ENCODE measurements around the gene ZNF593. TPM values are rescaled to one million over a fixed set of nuclear protein-coding genes. Genes with fewer than 3 reads are reported as not detected.

The ZNF593 gene
- total RNA-seq, 2 donors from 2014 or later = 14.4 to 20.5 TPM

DNA sequence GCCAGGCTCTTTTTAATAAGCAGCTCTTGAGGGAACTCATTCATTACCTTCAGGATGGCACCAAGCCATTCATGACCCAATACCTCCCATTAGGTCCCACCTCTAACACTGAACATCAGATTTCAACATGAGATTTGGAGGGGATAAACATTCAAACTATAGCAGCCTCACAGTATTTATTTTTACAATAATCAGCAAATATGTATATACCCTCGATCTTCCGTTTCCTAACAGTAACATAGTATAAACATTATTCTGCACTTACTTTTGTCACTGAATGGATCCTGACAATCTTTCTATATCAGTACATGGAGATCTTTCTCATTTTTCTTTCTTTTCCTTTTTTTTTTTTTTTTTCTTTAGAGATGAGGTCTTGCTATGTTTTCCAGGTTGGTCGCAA, 26.1 kb downstream of the ZNF593 start:
- no peak for DNase-seq (ENCODE audit: low spot score)
- Histone ChIP-seq H3K4me3 (no peak overlapping the region), H3K27me3 (replicated peaks; ENCODE audit: insufficient read depth) (no peaks in the 10 kb centered on the region), H3K27ac (no peak overlapping the region), H3K4me1 (ENCODE audit: control insufficient read depth in 1 of 2, low read depth in 2 of 2) (no peaks in the 10 kb centered on the region), H3K9me3 (no peaks in the 10 kb centered on the region), H3K36me3 (no peaks in the 10 kb centered on the region)
- TF ChIP-seq, protein P1, sequence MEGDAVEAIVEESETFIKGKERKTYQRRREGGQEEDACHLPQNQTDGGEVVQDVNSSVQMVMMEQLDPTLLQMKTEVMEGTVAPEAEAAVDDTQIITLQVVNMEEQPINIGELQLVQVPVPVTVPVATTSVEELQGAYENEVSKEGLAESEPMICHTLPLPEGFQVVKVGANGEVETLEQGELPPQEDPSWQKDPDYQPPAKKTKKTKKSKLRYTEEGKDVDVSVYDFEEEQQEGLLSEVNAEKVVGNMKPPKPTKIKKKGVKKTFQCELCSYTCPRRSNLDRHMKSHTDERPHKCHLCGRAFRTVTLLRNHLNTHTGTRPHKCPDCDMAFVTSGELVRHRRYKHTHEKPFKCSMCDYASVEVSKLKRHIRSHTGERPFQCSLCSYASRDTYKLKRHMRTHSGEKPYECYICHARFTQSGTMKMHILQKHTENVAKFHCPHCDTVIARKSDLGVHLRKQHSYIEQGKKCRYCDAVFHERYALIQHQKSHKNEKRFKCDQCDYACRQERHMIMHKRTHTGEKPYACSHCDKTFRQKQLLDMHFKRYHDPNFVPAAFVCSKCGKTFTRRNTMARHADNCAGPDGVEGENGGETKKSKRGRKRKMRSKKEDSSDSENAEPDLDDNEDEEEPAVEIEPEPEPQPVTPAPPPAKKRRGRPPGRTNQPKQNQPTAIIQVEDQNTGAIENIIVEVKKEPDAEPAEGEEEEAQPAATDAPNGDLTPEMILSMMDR (IDR thresholded peaks at IDR 0.05) = no peak
- no peak for ATAC-seq (ENCODE audit: insufficient number of reproducible peaks, low FRiP score, low read depth)

DNA sequence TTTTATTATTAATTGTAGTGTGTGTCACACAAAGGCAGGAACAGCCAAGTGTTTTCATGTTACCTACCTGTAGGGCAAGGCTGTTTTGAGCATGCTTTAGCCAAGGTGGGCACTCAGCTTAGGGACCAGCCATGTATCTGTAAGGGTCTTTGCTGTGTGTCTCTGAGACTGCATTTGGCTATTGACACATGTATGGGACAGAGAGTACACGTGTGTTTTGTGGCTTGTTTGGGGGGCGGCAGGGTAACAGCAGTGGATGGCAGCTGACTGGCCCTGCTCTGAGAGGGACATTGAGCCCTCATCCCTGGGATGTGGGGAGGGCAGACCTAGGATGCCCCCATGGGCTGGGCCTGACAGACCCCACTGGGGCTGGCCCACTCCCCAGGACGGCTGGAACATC, 27.6 kb downstream of the ZNF593 start:
- DNase-seq (ENCODE audit: low spot score) = no peak
- TF ChIP-seq, protein P1 (IDR thresholded peaks at IDR 0.05) = no peak
- Histone ChIP-seq H3K4me1 (ENCODE audit: control insufficient read depth in 1 of 2, low read depth in 2 of 2) (no peaks in the 10 kb centered on the region), H3K27me3 (replicated peaks; ENCODE audit: insufficient read depth) (no peaks in the 10 kb centered on the region), H3K4me3 (no peak overlapping the region), H3K9me3 (no peaks in the 10 kb centered on the region), H3K27ac (no peak overlapping the region), H3K36me3 (no peaks in the 10 kb centered on the region)
- ATAC-seq (ENCODE audit: insufficient number of reproducible peaks, low FRiP score, low read depth) = no peak

DNA sequence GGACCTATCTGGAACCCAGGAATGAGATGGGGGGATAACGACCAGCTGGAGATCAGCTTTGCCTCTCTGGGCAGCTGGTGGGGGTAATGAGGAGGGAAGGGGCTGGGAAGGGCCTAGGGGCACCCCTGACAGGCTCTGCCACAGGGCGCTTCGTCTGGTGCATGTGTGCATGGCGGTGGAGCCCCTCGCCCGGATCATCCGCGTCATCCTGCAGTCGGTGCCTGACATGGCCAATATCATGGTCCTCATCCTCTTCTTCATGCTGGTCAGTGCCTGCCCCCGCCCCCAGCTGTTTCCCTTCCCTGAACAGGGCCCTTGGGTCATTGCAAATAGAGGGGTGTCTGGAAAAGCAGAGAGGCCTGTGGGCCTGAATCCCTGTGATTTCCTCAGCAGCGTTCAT, 28.1 kb downstream of the ZNF593 start:
- Histone ChIP-seq H3K9me3 (no peaks in the 10 kb centered on the region), H3K27me3 (replicated peaks; ENCODE audit: insufficient read depth) (no peaks in the 10 kb centered on the region), H3K4me3 (no peak overlapping the region), H3K36me3 (no peaks in the 10 kb centered on the region), H3K4me1 (ENCODE audit: control insufficient read depth in 1 of 2, low read depth in 2 of 2) (no peaks in the 10 kb centered on the region), H3K27ac (no peak overlapping the region)
- TF ChIP-seq, protein P1 (IDR thresholded peaks at IDR 0.05) = no peak
- DNase-seq (ENCODE audit: low spot score) (no peak), ATAC-seq (ENCODE audit: insufficient number of reproducible peaks, low FRiP score, low read depth) (no peak)

DNA sequence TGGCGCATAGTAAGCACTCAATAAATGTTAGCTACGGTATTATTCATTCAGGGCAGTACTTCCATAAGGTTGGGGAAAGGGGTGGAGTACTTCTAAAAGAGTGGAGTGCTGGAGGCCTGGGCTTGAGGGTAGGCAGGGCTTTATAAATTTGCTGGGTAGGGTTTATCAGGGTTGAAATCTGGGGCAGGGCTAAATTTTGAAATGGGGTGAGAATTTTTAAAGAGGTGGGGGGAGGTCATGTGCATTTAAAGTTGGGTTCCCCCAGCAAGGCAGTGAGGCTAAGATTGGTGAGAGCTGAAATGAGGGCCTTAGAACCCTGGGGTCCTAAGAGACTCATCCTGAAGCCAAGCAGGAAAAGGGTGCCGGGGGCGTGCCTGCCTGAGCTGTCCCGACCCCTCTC, 30.7 kb downstream of the ZNF593 start:
- H3K4me1 ChIP-seq (ENCODE audit: control insufficient read depth in 1 of 2, low read depth in 2 of 2) = no peaks in the 10 kb centered on the region
- TF ChIP-seq, protein P1 (IDR thresholded peaks at IDR 0.05) = no peak
- no peaks in the 10 kb centered on the region for H3K36me3 ChIP-seq
- no peak overlapping the region for H3K27ac ChIP-seq
- no peak overlapping the region for H3K4me3 ChIP-seq
- ATAC-seq (ENCODE audit: insufficient number of reproducible peaks, low FRiP score, low read depth) = no peak
- H3K9me3 ChIP-seq = no peaks in the 10 kb centered on the region
- H3K27me3 ChIP-seq (replicated peaks; ENCODE audit: insufficient read depth) = no peaks in the 10 kb centered on the region
- no peak for DNase-seq (ENCODE audit: low spot score)

DNA sequence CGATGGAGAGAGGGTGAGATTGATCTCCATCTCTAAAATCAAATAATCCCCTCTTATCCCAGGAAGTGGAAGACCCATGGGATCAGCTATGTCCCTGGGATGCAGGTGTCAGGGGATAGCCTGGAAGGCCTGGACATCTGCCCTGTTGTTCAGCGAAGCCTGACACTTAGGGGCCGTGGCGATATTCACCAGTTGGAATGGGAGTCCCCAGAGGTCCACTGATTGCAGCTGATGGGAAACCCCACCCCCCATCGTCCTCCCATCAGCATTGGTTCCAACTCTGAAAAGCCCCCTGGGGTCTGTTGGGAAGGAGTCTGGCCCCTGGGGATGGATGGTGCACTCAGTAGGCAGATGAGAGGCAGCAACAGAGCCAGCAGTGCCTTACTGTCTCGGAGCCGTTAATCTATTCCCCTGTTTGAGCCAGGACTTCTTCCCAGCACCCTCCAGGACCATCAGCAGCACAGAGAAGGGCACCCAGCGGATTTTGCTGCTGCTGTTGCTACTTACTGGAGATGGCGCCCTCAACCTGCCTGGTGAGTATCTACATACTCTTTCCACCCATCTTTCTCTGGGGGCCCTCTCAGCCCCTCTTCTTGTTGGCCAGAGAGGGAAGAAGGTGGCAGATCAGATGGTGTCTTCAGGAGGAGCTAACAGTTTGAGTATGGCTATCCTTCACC, 34.1 kb downstream of the ZNF593 start:
- no peak overlapping the region for H3K27ac ChIP-seq
- ATAC-seq (ENCODE audit: insufficient number of reproducible peaks, low FRiP score, low read depth) (no peak), DNase-seq (ENCODE audit: low spot score) (no peak)
- H3K36me3 ChIP-seq = no peaks in the 10 kb centered on the region
- no peaks in the 10 kb centered on the region for H3K27me3 ChIP-seq (replicated peaks; ENCODE audit: insufficient read depth)
- H3K4me3 ChIP-seq = no peak overlapping the region
- TF ChIP-seq, protein P1 (IDR thresholded peaks at IDR 0.05) = no peak
- H3K9me3 ChIP-seq = no peaks in the 10 kb centered on the region
- no peaks in the 10 kb centered on the region for H3K4me1 ChIP-seq (ENCODE audit: control insufficient read depth in 1 of 2, low read depth in 2 of 2)
